Measurements from ENCODE around the gene BAHCC1.

The BAHCC1 gene

GRCh38 chr17:81440511-81441244 lies 45.4 kb downstream of the BAHCC1 start:
- Histone ChIP-seq H3K4me3 (ENCODE audit: low read length) (no peak overlapping the region), H3K4me2 (ENCODE audit: low read depth, low read length) (no peak overlapping the region), H3F3A (ENCODE audit: insufficient read depth, low read length) (no peaks in the 10 kb centered on the region), H2AFZ (ENCODE audit: low read length) (no peak overlapping the region), H3K9ac (ENCODE audit: low read length) (no peak overlapping the region), H3K27ac (ENCODE audit: low read length) (no peak overlapping the region), H3K9me2 (replicated peaks; ENCODE audit: insufficient read depth, low read length) (no peaks in the 10 kb centered on the region), H4K20me1 (ENCODE audit: insufficient read depth, low read length) (no peaks in the 10 kb centered on the region), H3K9me3 (replicated peaks; ENCODE audit: insufficient read depth, low read length) (no peaks in the 10 kb centered on the region), H3K36me3 (replicated peaks; ENCODE audit: insufficient read depth, low read length) (no peaks in the 10 kb centered on the region), H3K4me1 (ENCODE audit: low read length) (no peaks in the 10 kb centered on the region), H3K79me2 (ENCODE audit: low read length) (no peaks in the 10 kb centered on the region), H3K27me3 (replicated peaks; ENCODE audit: insufficient read depth, low read length) (peaks cover 98% of the 10 kb centered on the region)
- DNase-seq: peak; percentile 17
- TF ChIP-seq CTCF (IDR thresholded peaks at IDR 0.05; ENCODE audit: low read length): peak; percentile 52
- TF ChIP-seq EZH2phosphoT487 (IDR thresholded peaks at IDR 0.05; ENCODE audit: low read length): no peak
- TF ChIP-seq EZH2 (optimal IDR thresholded peaks at IDR 0.05; ENCODE audit: low read depth, low read length): no peak

- H3F3A ChIP-seq (ENCODE audit: insufficient read depth, low read length): no peaks in the 10 kb centered on the region
- no peak for DNase-seq
- H3K4me3 ChIP-seq (ENCODE audit: low read length): no peak overlapping the region
- TF ChIP-seq CTCF (IDR thresholded peaks at IDR 0.05; ENCODE audit: low read length) (no peak), EZH2 (optimal IDR thresholded peaks at IDR 0.05; ENCODE audit: low read depth, low read length) (no peak), EZH2phosphoT487 (IDR thresholded peaks at IDR 0.05; ENCODE audit: low read length) (no peak)
- H3K4me1 ChIP-seq (ENCODE audit: low read length): no peaks in the 10 kb centered on the region
- H3K4me2 ChIP-seq (ENCODE audit: low read depth, low read length): no peak overlapping the region
- H3K27me3 ChIP-seq (replicated peaks; ENCODE audit: insufficient read depth, low read length): peaks cover 97% of the 10 kb centered on the region
- no peaks in the 10 kb centered on the region for H4K20me1 ChIP-seq (ENCODE audit: insufficient read depth, low read length)
- no peaks in the 10 kb centered on the region for H3K79me2 ChIP-seq (ENCODE audit: low read length)
- H2AFZ ChIP-seq (ENCODE audit: low read length): no peak overlapping the region
- no peaks in the 10 kb centered on the region for H3K9me3 ChIP-seq (replicated peaks; ENCODE audit: insufficient read depth, low read length)
- no peak overlapping the region for H3K27ac ChIP-seq (ENCODE audit: low read length)
- H3K36me3 ChIP-seq (replicated peaks; ENCODE audit: insufficient read depth, low read length): no peaks in the 10 kb centered on the region
- H3K9me2 ChIP-seq (replicated peaks; ENCODE audit: insufficient read depth, low read length): no peaks in the 10 kb centered on the region
- H3K9ac ChIP-seq (ENCODE audit: low read length): no peak overlapping the region
These were observed 47.5 kb downstream of the BAHCC1 start for GRCh38 chr17:81442791-81443190.

- H3K4me1 ChIP-seq (ENCODE audit: low read length): no peaks in the 10 kb centered on the region
- no peak for DNase-seq
- H3K79me2 ChIP-seq (ENCODE audit: low read length): no peaks in the 10 kb centered on the region
- no peak overlapping the region for H3K27ac ChIP-seq (ENCODE audit: low read length)
- H4K20me1 ChIP-seq (ENCODE audit: insufficient read depth, low read length): no peaks in the 10 kb centered on the region
- H2AFZ ChIP-seq (ENCODE audit: low read length): no peak overlapping the region
- no peaks in the 10 kb centered on the region for H3K9me3 ChIP-seq (replicated peaks; ENCODE audit: insufficient read depth, low read length)
- no peak overlapping the region for H3K4me2 ChIP-seq (ENCODE audit: low read depth, low read length)
- H3F3A ChIP-seq (ENCODE audit: insufficient read depth, low read length): no peaks in the 10 kb centered on the region
- H3K9ac ChIP-seq (ENCODE audit: low read length): no peak overlapping the region
- H3K9me2 ChIP-seq (replicated peaks; ENCODE audit: insufficient read depth, low read length): no peaks in the 10 kb centered on the region
- TF ChIP-seq EZH2 (optimal IDR thresholded peaks at IDR 0.05; ENCODE audit: low read depth, low read length): no peak
- no peak for TF ChIP-seq CTCF (IDR thresholded peaks at IDR 0.05; ENCODE audit: low read length)
- no peaks in the 10 kb centered on the region for H3K36me3 ChIP-seq (replicated peaks; ENCODE audit: insufficient read depth, low read length)
- no peak overlapping the region for H3K4me3 ChIP-seq (ENCODE audit: low read length)
- peaks cover 97% of the 10 kb centered on the region for H3K27me3 ChIP-seq (replicated peaks; ENCODE audit: insufficient read depth, low read length)
These were observed 48.0 kb downstream of the BAHCC1 start for GRCh38 chr17:81443269-81443668.
